ENCODE results near the gene C1GALT1.

DNA sequence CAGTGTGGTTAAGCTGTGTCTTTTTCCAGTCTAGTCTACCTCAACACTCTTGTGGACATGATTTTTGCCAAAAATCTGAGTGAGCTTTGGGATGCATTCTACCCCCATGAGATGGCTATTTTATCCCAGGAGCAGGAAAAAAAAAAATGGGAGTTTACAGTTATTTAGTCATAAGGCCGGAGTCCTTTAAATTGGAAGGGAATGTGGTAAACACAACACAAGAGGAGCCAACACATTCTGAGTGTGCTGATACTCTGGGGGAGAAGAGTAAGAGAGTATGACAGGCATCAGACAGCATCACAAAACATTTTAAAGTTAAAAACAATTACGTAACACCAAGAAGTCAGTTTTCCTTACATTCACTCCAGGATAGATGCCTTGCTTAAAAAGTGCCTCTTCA lies 46.1 kb downstream of the C1GALT1 start:
- no peak for TF ChIP-seq POLR2A (IDR thresholded peaks at IDR 0.05)
- TF ChIP-seq, protein P1, sequence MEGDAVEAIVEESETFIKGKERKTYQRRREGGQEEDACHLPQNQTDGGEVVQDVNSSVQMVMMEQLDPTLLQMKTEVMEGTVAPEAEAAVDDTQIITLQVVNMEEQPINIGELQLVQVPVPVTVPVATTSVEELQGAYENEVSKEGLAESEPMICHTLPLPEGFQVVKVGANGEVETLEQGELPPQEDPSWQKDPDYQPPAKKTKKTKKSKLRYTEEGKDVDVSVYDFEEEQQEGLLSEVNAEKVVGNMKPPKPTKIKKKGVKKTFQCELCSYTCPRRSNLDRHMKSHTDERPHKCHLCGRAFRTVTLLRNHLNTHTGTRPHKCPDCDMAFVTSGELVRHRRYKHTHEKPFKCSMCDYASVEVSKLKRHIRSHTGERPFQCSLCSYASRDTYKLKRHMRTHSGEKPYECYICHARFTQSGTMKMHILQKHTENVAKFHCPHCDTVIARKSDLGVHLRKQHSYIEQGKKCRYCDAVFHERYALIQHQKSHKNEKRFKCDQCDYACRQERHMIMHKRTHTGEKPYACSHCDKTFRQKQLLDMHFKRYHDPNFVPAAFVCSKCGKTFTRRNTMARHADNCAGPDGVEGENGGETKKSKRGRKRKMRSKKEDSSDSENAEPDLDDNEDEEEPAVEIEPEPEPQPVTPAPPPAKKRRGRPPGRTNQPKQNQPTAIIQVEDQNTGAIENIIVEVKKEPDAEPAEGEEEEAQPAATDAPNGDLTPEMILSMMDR (IDR thresholded peaks at IDR 0.05) = no peak

Data from lower leg skin (tissue), 3 donors.